HG03039 (cell line): ENCODE results near the gene MLLT3.
A peak's percentile ranks its signal among the peaks of the same experiment; 100 is the strongest.

Source experiments
- ATAC-seq: cut with Tn5 transposase; IDR thresholded peaks from one replicate; pipeline ENCODE4 v1.9.1; 2021; ENCODE audit warnings: mild to moderate bottlenecking, moderate library complexity; ENCODE audit not compliant: unreplicated experiment

MLLT3 gene

DNA sequence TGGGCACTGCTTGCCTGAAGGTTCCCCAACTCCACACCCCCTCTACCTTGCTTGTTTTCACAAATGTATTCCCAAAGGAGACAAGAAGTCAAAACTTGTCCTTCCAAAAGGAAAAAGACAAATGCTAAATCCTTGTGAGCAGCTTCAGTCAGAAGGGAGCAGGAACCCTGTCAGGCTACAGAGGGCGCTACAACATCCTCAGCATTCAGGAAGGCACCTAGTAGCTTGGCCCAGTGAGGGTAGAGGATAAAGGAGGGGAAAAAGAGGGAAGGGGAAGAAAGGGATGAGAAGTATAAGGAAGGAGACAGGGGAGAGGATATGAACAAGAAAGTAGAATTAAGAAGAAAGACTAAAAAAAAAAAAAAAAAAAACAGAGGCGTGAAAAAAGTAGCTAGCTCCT is 97.5 kb downstream of the MLLT3 start:
- ATAC-seq: no peak

DNA sequence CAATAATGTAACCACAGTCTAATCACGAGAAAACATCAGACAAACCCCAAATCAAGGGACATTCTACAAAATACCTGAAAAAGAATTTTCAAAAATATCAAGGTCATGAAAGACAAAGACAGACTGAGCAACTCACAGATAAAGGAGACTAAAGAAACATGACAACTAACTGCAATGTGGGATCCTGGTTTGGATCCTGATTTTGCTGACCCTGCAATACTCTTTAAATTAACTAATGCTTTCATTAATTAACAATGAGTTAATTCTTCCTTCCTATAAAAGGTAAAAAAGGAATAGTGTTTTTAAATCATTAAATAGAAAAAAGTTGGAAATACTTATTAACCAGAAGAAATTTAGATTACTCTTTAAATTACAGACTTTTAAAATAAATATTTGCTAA is 103.6 kb downstream of the MLLT3 start:
- no peak for ATAC-seq

DNA sequence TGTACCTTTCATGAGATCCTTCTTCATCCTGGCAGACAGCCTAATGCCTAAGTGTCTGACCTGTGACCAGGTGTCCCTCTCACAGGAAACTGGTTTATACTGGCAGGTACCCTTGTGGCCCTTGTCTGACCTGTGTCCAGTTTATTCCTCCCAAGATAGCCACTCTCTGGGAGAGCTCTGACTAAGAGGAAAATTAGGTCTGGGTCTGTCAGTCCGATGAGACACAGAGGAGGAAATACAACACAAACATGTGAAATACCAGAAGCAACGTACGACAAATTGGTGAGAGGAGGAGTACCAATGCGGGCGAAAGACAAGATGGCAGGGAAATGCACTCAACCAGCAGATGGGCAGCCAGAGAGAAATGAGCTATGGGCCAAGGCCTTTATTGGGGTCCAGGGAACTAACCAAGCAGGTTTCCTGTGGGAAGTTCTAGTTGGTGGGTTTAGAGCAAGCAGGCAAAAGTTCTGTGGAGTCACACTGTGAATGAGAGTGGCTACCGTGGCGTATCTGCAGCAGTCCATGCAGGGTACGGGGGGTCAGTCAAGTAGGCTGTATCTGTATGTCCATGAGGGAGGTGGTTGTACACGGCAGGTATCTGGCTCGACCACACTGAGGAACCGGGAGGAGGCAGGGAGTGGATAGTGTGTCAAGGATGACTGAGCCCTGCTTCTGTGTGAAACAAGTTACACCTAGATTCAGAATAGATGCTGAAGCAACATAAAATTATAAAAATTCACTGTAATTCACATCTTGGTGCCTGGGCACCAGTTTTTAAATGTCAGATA is 109.0 kb downstream of the MLLT3 start:
- no peak for ATAC-seq

DNA sequence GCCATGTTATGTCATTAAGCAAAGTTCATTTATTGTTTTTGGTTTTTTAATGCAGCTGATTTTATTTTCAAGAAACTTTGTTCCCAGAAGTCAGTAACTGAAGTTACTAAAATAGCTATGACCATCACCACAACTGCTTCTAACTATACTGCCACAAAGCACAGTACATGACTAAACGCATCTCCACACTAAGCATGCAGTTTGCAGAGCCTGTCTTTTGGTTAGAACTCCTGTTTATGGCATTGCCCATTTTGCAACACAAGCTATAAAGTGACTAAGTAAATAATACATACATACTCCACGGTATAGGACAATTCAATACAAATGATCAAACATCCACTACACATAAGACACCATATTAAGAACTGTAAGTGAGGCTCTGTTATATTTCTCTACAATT is 109.7 kb downstream of the MLLT3 start:
- no peak for ATAC-seq

DNA sequence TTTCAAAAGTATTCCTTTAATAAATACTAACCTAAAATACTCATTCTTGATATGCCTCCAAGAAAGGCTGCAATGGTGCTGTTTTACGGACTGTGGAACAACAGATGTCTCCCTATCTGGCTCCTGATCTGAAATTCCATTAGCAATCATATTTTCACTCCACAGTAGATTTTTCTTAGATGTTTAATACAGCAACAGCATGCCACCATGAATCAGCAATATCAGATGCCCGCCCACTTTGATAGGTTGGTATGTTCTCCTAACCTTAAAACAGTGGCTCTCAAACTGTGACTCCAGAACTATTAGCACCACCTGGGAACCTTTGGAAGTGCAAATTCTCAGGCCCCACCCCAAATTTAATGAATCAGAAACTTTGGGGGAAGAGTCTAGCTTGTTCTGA is 110.2 kb downstream of the MLLT3 start:
- ATAC-seq: no peak

DNA sequence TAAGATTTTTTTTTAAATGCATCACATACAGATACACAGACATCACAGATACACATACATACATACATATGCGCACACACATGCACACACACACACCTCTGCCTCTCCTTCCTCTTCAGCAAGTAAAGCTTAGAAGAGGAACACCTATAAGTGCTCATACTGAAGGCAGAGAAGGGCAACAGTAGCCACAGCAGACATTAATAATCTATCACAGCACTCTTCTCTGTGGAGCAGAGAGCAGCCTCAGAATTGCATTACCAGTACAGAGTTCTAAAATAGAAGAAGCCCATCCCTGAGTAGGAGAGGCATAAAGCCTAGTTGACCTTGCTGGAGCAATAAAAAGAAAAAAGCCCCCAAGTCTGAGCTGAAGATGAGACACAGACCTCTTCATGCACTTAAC is 110.6 kb downstream of the MLLT3 start:
- no peak for ATAC-seq

DNA sequence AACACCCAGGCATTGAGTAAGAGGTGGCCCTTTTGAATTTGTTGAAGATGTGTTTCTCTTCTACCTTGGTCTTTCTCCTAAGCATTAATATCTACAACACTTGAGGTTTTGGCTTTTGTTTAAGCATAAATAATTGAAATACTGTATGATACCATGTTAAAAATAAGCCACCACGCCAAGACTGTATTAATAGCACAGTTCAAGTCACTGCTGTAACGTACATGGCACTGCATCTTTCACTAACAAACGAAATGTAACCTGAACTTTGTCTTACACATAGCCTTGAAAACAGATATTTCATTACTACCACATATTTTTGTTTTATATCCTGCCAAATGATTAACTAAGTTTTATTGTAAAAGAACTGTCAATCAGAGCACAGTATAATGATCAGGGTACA is 112.8 kb downstream of the MLLT3 start:
- ATAC-seq: no peak

DNA sequence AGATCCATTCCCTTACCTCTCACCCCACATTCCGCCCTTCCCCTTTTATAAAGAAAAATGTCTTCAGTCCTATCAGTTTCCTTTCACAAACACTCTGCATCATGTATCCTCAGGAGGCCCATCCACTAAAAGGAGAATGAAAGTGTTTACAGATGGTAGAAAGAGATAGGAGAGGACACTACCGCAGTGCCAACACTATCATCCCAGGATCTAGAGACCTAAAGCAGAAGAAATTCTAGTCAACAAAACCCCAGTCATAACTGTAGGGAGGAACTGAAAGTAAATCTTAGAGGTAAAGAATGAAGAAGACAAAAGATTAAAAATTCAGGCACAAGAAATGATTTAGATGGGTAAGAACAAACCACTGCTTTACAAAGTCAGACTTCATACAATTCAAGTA is 114.1 kb downstream of the MLLT3 start:
- ATAC-seq: peak; percentile 74

DNA sequence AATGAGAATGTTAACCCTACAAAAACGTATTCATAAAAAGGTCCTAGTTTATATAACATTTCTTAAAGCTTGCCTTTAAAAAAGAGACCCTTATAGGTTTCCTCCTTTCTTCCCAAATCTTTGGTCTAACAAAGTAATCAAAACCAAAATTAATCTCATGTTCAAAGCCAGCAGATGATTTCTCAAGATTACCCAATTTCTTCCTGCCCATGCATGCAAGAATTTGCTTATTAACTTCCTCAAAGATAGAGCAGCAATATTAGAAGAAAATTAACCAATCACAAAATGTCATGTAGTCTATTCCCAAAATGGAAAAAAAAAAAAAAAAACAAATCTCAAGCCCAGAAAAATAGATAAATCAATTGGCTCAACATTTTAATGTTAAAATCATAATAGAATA is 114.9 kb downstream of the MLLT3 start:
- ATAC-seq: no peak

DNA sequence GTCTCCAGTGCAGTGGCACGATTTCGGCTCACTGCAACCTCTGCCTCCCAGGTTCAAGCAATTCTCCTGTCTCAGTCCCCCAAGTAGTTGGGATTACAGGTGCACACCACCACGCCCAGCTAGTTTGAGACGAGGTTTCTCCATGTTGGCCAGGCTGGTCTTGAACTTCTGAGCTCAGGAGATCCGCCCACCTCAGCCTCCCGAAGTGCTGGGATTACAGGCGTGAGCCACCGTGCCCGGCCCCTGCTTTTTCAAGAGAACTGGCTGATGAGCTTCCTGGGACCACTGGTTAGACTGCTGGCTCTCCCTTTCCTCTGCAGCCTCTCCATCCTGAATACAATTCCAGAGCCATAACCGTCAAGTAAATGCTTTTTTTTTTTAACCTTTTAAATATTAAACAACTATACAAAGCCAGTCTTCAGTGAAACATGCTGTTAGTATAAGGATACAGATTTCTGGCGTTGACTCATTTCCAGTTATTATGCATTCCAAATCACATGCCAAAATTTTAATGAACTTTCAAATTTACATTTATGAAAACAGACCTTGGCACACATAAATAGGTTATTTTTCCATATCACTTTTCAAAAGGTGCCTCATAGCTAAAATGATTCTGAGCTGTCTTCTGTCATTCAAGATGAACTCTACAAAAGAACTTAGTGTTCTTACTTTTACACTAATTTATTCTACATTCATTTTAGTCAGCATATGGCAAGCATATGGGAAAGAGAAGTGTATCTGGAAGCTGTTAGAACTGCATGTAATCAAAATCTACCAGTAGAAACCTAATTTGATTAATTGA is 116.0 kb downstream of the MLLT3 start:
- no peak for ATAC-seq

DNA sequence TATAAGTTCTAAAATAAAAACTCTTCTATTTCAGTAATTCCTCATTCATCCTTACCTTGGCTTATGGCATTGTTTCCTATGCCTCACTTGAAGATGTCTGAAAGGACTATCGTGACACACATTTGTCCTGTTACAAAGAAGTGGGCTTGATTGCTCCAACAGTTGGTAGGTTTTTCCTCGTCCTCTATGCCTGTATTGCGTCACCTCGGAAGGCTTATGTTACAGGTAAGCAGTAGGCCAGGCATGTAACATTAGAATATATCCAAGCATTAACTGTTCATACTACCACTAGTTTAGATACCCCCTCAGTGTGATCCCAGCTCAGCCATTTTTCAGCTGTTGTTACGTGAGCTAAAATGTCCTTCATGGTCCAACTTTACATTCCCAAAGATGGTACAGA is 116.7 kb downstream of the MLLT3 start:
- no peak for ATAC-seq

DNA sequence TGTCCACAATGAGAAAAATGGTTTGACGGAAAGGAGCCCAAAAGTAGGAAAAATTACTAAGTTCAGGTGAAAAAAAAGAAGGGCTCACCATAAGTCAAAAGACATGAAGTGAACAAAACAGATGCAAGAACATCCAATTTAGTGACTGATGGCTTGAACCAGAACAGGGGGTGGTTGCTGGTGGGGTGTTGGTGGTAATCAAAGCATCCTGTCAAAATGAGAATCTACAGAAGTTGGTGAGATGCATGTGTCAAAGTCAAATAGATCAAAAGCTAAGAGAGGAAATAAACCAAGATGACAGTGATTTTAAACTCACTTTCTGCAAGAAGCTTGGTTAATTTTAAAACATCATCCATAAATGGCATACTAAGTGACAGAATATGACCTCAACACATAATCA is 117.4 kb downstream of the MLLT3 start:
- ATAC-seq: no peak

DNA sequence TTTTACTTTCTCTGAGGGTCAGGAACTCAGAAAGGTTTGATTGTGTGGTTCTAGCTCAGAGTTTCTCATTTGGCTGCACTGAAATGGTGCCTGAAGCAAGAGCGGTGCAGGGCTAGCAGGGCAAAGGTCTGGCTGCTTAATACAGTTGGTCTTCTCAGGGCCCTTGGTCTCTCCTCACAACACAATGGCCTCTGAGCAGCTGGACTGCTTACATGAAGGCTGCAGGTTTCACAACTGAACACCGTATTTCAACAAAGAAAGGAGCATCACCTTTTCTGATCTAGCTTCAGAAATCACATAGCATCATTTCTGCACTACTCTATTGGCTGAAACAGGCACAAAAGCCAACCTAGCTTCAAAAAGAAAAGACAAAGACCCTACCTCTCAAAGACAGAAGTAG is 122.2 kb downstream of the MLLT3 start:
- no peak for ATAC-seq

DNA sequence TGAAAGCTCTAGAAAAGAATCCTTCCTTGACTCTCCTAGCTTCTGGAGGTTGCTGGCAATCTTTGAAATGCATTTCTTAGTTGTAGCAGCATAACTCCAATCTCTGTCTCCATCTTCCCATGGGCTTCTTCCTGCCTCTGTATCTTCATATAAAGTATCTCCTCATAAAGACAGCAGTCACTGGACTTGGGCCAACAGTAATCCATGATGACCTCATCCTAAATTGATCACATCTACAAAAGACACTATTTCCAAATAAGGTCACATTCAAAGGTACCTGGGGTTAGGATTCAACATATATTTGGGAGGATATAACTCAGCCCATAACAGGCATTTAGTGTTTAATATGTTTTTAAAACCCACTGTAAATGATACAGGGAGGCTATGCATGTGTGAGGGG is 123.3 kb downstream of the MLLT3 start:
- ATAC-seq: no peak

DNA sequence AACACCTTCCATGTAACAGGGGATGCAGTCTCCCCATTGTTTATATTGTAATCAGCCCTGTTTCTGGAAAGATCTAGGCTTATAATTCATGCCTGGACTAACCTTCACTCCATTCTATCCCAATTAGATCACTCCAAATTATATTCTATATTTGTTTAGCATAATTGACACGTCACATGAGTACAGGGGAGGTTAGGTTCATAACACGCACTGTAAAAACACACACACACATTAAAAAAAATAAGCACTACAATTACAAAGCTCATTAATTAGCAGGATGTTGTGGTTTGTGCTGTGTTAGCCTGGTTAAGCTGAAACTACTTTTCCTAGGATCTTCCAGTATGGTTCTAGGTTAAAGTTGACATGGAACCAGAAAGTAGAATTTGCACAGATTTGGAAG is 126.0 kb downstream of the MLLT3 start:
- ATAC-seq: no peak

DNA sequence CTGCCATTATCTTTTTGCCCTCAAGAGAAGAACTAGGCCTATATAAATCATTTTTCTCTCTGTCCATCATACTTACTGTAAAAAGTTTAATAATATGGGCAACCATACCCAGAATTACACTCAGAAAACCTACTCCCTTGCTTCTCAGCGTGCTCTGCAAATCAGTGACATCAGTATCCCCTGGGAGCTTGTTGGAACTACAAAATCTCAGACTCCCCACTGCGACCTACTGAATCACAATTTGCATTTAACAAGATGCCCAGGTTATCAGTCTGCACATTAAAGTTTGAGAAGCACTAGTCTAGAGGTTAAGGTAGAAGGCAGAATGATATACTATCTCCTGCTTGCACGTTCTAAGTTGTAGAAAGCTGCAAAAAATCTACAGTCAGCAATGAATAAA is 127.2 kb downstream of the MLLT3 start:
- ATAC-seq: no peak

DNA sequence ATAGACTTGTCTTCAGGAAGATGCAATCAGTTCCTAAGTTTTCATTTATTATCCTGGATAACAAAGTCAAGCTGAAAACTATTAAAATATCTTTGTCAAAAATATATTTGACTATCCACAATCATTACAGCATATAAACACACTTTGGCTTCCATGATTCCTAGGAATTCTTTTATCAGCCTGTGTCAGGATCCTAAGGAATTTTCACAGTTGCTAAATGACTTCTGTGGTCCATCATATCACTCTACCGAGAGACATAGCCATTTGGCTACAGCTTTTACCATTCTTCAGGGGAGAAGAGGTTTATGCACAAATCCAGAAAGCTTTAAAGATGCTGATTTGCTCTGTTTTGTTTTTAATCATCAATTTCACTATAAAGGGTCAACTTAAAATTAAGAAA is 128.3 kb downstream of the MLLT3 start:
- no peak for ATAC-seq

DNA sequence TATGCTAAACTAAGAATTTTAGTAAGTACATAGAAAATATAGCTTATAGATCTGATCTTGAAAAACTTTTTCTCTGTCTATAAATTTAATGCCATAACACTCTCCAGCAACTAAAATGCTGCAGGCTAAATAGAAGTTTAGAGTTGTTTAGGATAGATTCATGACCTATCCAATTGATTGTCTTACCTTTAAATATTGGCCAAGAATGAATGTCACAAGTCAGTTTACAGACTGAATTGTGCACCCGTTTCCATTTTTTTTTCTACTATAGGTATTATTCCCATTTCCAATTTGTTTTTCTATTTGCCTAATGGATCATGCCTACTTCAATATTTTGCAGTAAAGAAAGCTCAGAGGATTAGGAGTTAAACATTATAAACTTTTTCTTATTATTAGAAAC is 129.5 kb downstream of the MLLT3 start:
- ATAC-seq: no peak

DNA sequence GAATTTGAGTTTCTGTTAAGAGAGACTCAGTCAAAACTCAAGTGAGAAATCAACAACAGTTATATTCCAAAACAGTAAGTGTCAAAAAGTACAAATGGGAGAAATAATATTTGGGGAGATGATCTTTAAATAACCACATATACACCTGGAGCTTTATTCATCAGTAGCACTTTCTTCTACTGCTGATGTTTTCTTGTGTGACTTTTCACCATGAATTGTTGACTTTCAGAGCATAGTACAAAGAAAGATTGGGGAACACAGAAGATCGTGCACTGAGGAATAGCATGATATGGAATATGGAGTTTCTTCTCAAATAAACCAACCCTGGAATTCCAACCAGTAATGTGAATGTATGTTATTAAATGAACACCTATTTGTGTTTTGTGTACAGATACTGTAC is 130.7 kb downstream of the MLLT3 start:
- no peak for ATAC-seq

DNA sequence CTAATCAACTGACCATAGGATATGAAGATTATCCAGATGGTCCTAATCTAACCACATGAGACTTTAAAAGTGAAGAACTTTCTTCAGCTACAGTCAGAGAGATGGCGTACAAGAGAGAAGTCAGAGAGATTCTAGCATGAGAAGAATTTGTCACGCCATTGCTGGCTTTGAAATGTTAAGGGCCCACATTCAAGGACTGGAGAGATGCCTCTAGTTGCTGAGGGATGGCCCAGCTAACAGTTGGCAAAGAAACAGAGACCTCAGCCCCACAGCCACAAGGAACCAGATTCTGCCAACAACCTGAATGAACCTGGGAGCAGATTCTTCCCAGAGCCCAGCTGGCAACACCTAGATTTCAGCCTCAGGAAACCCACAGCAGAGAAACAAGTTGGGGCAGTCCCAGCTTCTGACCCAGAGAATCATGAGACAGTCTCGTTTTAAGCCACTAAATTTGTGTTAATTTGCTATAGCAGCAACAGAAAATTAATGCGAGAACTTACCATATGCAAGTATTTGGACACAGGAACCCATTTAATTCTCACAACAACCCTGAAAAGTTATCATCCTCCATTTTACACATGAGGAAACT is 132.0 kb downstream of the MLLT3 start:
- no peak for ATAC-seq

DNA sequence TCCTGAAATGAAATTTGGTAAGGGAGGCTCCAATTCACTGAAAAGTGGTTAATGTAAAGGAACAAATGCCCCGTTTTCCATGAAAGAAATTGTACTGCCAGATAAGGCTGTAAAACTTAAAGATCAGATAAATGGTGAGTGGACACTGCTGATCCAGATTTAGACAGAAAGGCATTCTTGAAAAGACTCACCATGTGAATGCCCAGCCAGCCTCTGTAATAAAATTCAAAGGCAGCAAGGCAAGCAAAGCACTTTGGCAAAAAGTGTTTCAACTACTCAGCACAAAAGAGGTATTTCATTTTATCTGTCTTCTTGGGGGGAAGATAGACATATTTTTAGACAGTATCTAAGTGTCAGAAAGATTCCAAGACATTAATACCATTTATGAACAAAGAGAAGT is 133.6 kb downstream of the MLLT3 start:
- ATAC-seq: no peak

DNA sequence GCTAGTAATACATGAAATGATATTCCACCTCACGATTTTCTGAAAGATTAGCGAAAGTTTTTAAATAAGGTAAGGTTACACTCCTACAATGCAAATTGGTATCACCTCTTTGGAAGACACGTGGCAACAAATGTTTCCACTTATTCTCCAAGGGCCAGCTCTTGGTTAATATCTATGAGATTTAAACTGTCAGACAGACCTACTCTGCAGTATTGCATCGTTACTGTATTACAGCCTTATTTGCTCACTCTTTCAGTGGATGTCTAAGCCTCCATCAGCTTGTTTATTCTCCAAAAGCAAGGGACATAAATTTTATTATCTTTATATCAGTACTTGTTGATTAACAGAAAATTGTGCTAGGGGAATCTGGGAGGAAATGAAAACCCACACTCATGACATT is 135.7 kb downstream of the MLLT3 start:
- no peak for ATAC-seq
